ENCODE data around the gene SH2D2A.

- TF ChIP-seq RAD21 (conservative IDR thresholded peaks at IDR 0.05) (no peak), CTCF (IDR thresholded peaks at IDR 0.05; ENCODE audit: poor library complexity, severe bottlenecking) (no peak)
These were observed 32.5 kb upstream of the SH2D2A start for GRCh38 chr1:156849151-156849496.
